Erythroblast (primary cell): ENCODE results near the gene ST6GALNAC4.

ENCODE experiments used
- GATA1 ChIP-seq: IDR thresholded peaks from 2 replicates; pipeline ENCODE4 v1.6.1; 2011; ENCODE audit warnings: low read depth, mild to moderate bottlenecking, control low read depth, low read length, moderate library complexity
- POLR2A ChIP-seq: IDR thresholded peaks from 2 replicates; pipeline ENCODE4 v1.6.1; 2011; ENCODE audit warnings: mild to moderate bottlenecking, low read length

DNA sequence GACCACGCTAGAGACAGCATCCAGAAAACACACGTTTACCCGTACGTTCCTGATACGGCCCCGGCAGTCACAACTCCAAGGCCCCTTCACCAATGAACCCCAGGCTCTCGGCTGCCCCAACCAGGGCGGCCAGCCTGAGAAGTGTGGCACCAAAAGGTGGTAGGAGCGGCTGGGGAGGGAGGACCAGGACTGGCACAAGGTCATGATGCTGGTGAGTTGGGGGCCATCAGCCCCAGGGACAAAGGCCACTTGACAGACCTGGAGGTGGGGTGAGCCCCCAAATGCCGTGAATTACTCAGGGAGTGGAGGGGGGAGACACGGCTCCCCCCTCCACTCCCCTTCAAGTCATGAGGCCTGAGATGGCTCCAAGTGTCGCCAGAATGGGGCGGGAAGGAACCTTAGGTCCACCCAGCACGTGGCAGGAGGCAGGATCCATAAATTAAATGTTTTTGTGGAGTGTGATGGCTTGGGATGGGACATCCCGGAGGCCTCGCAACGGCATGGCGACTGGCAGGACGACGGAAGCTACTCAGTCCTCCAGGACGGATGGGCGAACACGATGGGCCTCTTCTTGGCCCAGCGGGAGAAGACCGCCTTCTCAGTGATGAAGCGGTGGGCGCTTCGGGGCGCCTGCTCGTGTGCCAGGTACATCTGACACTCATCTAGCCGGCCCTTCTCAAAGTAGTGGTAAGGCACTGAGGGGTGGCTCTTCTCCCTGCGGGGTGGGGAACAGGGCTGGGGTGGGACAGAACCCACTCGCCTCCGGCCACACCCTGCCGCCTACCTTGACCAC lies 8.8 kb downstream of the ST6GALNAC4 start:
- no peak for TF ChIP-seq POLR2A
- TF ChIP-seq GATA1 = no peak
